Keratinocyte (primary cell): ENCODE data around the gene HGFAC. TPM values are rescaled to one million over a fixed set of nuclear protein-coding genes. Genes with fewer than 3 reads are reported as not detected.

Experiments used
- DNase-seq: peaks from one replicate; pipeline ENCODE4 v3.0.0-alpha.2; 2011; ENCODE audit warnings: low read depth, missing footprints, low spot score
- FAIRE-seq: peaks from 2 replicates; lab custom pipeline; 2011; peaks lifted over from hg19 to GRCh38; lab: Jason Lieb, UNC
- H2AFZ ChIP-seq: 2 replicates; pipeline ENCODE4 v1.6.0; 2012; ENCODE audit warnings: low read length, control low read depth, inconsistent platforms; ENCODE audit not compliant: control insufficient read depth
- H3K27ac ChIP-seq: 2 replicates; pipeline ENCODE4 v1.5.1; 2011; ENCODE audit warnings: low read length; ENCODE audit not compliant: control insufficient read depth, insufficient read depth
- H3K27me3 ChIP-seq: 3 replicates; pipeline ENCODE4 v1.6.0; 2011; ENCODE audit warnings: low read length; ENCODE audit not compliant: control insufficient read depth, insufficient read depth; ENCODE audit errors: extremely low read depth
- H3K36me3 ChIP-seq, 2 experiments: 2 replicates in 1 of 2; 3 replicates in 1 of 2; pipeline ENCODE4 v1.5.1; 2011; ENCODE audit warnings: low read length in 2 of 2, mild to moderate bottlenecking in 1 of 2; ENCODE audit not compliant: control insufficient read depth in 2 of 2, insufficient read depth in 2 of 2; ENCODE audit errors: extremely low read depth in 1 of 2
- H3K4me1 ChIP-seq: 3 replicates; pipeline ENCODE4 v1.5.1; 2011; ENCODE audit warnings: low read length; ENCODE audit not compliant: control insufficient read depth, insufficient read depth; ENCODE audit errors: extremely low read depth
- H3K4me2 ChIP-seq: 3 replicates; pipeline ENCODE4 v1.6.0; 2011; ENCODE audit warnings: low read depth, low read length; ENCODE audit not compliant: control insufficient read depth, insufficient read depth; ENCODE audit errors: extremely low read depth
- H3K4me3 ChIP-seq, 3 experiments: fragments of 200-600 bp in 1 of 3; sonication (generic) in 1 of 3; 2 replicates in 2 of 3; 3 replicates in 1 of 3; pipeline ENCODE4 v1.5.1; 2011 to 2016; ENCODE audit warnings: low read length in 3 of 3, mild to moderate bottlenecking in 3 of 3, control low read depth in 2 of 3, inconsistent platforms in 1 of 3, low read depth in 1 of 3, mixed read lengths in 1 of 3, mixed run types in 1 of 3, moderate library complexity in 1 of 3; ENCODE audit not compliant: control insufficient read depth in 2 of 3, insufficient read depth in 2 of 3; ENCODE audit errors: extremely low read depth in 1 of 3
- H3K79me2 ChIP-seq: 2 replicates; pipeline ENCODE4 v1.6.0; 2012; ENCODE audit warnings: low read length; ENCODE audit not compliant: control insufficient read depth, insufficient read depth
- H3K9ac ChIP-seq: 3 replicates; pipeline ENCODE4 v1.6.0; 2011; ENCODE audit warnings: low read length; ENCODE audit not compliant: control insufficient read depth, insufficient read depth; ENCODE audit errors: extremely low read depth
- H3K9me1 ChIP-seq: 3 replicates; pipeline ENCODE4 v1.6.0; 2011; ENCODE audit warnings: low read length; ENCODE audit not compliant: control insufficient read depth, insufficient read depth; ENCODE audit errors: extremely low read depth
- H3K9me3 ChIP-seq: 2 replicates; pipeline ENCODE4 v1.5.1; 2012; ENCODE audit warnings: low read depth, low read length; ENCODE audit not compliant: control insufficient read depth
- H4K20me1 ChIP-seq: 3 replicates; pipeline ENCODE4 v1.6.0; 2011; ENCODE audit warnings: low read length; ENCODE audit not compliant: control insufficient read depth, insufficient read depth; ENCODE audit errors: extremely low read depth
- EZH2 ChIP-seq: IDR thresholded peaks from one replicate; pipeline ENCODE4 v1.6.1; 2012; ENCODE audit warnings: inconsistent platforms, mild to moderate bottlenecking, low read length, moderate library complexity
- dilution Hi-C: fragments of 300-500 bp; cut with MboI; formaldehyde crosslinking; loops from one replicate; pipeline ENCODE4 v1.7.0; 2020; ENCODE audit warnings: low sequenced_read_pairs; ENCODE audit not compliant: extremely low pct_ligation_motif_present
- polyA plus RNA-seq, 5 experiments: library from polyadenylated mRNA; depleted of rRNA in 3 of 5; stranded (reverse) in 3 of 5; stranded (forward) in 1 of 5; unstranded in 1 of 5; fragments of >200 nt; gene quantifications; 1 replicate in 1 of 5; 2 replicates in 3 of 5; 3 replicates in 1 of 5; pipeline versions ENCODE4 v1.2.1 to v1.2.3, GENCODE V29; 2011 to 2012; ENCODE audit warnings: missing spikeins in 2 of 5, low read depth in 1 of 5, low replicate concordance in 1 of 5
- TF ChIP-seq, protein P1 (sequence below), 3 experiments: IDR thresholded peaks in 1 of 3; conservative IDR thresholded peaks in 1 of 3; optimal IDR thresholded peaks in 1 of 3; 2 replicates in 2 of 3; 3 replicates in 1 of 3; pipeline versions ENCODE3 to v1.5.1; 2011; ENCODE audit warnings: low read length in 3 of 3, mild to moderate bottlenecking in 3 of 3, moderate library complexity in 2 of 3, control low read depth in 1 of 3, inconsistent platforms in 1 of 3; ENCODE audit not compliant: insufficient read depth in 2 of 3; ENCODE audit errors: extremely low read depth in 1 of 3

HGFAC gene
- polyA plus RNA-seq, 1 donor (not counting 4 experiments of a cell fraction or from before 2014, with no cell fraction given): not detected

DNA sequence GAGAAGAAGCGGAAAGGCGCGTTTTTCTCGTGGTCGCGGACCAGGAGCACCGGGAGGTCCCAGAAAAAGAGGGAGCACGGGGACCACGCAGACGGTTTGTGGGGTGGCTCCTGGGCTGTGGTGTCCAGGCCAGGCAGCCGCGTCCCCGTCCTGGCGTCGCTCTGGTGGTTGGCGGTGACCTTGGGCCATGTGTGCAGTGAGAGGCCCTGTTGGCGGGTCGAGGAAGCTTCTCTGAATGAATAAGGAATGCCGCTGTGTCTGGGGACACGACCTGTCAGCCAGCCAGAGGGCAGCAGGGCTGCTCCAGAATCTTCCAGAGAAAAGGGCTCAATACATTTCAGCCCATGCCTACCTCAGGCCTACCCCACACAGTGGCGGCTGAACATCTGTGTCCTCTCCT lies 24.3 kb upstream of the HGFAC start:
- H3K27ac ChIP-seq: no peak overlapping the region
- H3K4me3 ChIP-seq: no peak overlapping the region
- peaks cover 1% of the 10 kb centered on the region for H4K20me1 ChIP-seq
- no peaks in the 10 kb centered on the region for H3K27me3 ChIP-seq
- no peaks in the 10 kb centered on the region for H3K9me3 ChIP-seq
- no peak overlapping the region for H3K4me2 ChIP-seq
- H3K4me1 ChIP-seq: no peaks in the 10 kb centered on the region
- H3K79me2 ChIP-seq: peaks cover 15% of the 10 kb centered on the region
- dilution Hi-C loops: no loop called here
- no peak overlapping the region for H3K9ac ChIP-seq
- TF ChIP-seq, protein P1, sequence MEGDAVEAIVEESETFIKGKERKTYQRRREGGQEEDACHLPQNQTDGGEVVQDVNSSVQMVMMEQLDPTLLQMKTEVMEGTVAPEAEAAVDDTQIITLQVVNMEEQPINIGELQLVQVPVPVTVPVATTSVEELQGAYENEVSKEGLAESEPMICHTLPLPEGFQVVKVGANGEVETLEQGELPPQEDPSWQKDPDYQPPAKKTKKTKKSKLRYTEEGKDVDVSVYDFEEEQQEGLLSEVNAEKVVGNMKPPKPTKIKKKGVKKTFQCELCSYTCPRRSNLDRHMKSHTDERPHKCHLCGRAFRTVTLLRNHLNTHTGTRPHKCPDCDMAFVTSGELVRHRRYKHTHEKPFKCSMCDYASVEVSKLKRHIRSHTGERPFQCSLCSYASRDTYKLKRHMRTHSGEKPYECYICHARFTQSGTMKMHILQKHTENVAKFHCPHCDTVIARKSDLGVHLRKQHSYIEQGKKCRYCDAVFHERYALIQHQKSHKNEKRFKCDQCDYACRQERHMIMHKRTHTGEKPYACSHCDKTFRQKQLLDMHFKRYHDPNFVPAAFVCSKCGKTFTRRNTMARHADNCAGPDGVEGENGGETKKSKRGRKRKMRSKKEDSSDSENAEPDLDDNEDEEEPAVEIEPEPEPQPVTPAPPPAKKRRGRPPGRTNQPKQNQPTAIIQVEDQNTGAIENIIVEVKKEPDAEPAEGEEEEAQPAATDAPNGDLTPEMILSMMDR (optimal IDR thresholded peaks at IDR 0.05 in 1 of 3, IDR thresholded peaks at IDR 0.05 in 1 of 3, conservative IDR thresholded peaks at IDR 0.05 in 1 of 3; ENCODE audit: extremely low read depth in 1 of 3, insufficient read depth in 2 of 3, low read length in 3 of 3): no peak
- no peak for TF ChIP-seq EZH2
- H3K9me1 ChIP-seq: no peaks in the 10 kb centered on the region
- no peak overlapping the region for H2AFZ ChIP-seq
- FAIRE-seq (no peak), DNase-seq (no peak)
- H3K36me3 ChIP-seq: peaks cover 22 to 39% of the 10 kb centered on the region in 2 experiments

DNA sequence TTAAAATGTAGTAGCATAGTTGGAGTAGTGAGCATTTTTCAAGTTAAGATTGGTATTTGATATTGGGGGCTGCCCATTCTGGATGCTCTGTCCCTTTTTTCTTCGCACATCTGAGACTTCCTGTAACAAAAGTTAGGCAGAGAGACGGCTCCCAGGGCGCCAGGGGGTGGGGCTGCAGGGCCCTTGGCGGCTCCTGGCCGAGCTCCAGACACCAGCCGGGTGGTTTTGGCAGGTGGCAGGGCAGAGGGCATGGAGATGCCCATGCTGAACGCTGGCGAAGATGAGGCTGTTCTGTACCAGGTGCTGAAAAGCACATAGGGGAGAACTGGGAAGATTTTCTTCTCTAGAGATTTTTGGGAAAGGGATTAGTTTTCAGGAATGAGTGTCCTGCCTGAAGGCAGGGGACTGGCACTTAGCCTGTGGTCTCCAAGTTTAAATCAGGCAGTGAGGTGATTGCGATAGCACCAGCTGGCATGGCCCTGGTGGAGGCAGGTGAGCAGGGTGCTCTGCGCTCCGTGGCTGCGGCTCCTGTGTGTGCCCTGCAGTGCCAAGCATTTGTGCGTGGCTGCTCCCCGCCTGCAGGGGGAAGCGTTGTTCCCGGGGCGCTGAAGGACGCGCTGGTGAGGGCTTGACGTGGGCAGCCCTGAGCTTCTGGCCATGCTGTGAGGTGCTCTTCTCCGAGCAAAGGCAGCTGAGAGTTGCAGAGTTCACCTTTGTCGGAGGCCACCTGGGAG lies 23.6 kb upstream of the HGFAC start:
- H3K9me1 ChIP-seq: no peaks in the 10 kb centered on the region
- H3K4me3 ChIP-seq: no peak overlapping the region
- H3K27me3 ChIP-seq: no peaks in the 10 kb centered on the region
- peaks cover 29 to 43% of the 10 kb centered on the region in 2 experiments for H3K36me3 ChIP-seq
- H4K20me1 ChIP-seq: no peaks in the 10 kb centered on the region
- no peak overlapping the region for H3K27ac ChIP-seq
- H3K4me2 ChIP-seq: no peak overlapping the region
- DNase-seq: no peak
- H2AFZ ChIP-seq: no peak overlapping the region
- TF ChIP-seq, protein P1 (optimal IDR thresholded peaks at IDR 0.05 in 1 of 3, IDR thresholded peaks at IDR 0.05 in 1 of 3, conservative IDR thresholded peaks at IDR 0.05 in 1 of 3; ENCODE audit: extremely low read depth in 1 of 3, insufficient read depth in 2 of 3, low read length in 3 of 3): peak in 2 of 3 experiments; percentile 45 to 57
- no peak for TF ChIP-seq EZH2
- H3K9ac ChIP-seq: no peak overlapping the region
- peaks cover 10% of the 10 kb centered on the region for H3K79me2 ChIP-seq
- FAIRE-seq: no peak
- H3K9me3 ChIP-seq: no peaks in the 10 kb centered on the region
- no peaks in the 10 kb centered on the region for H3K4me1 ChIP-seq
- dilution Hi-C loops: no loop called here
